Gastrocnemius medialis (tissue), 4 donors: ENCODE measurements around the gene XXYLT1.

Experiments used
- CTCF ChIP-seq, 5 experiments: fragments of 450-650 bp in 3 of 5; fragments of 200-600 bp in 2 of 5; sonication (generic) in 2 of 5; IDR thresholded peaks in 4 of 5; conservative IDR thresholded peaks in 1 of 5; 1 replicate in 4 of 5; 2 replicates in 1 of 5; pipeline ENCODE4 v1.5.1; 2016 to 2019; ENCODE audit warnings: antibody characterized with exemption in 5 of 5, mild to moderate bottlenecking in 3 of 5, moderate library complexity in 3 of 5
- POLR2A ChIP-seq, 2 donors: fragments of 450-650 bp; IDR thresholded peaks; one replicate each; pipeline ENCODE4 v1.6.1; 2017; ENCODE audit warnings: antibody characterized with exemption in 2 of 2, mild to moderate bottlenecking in 2 of 2, moderate library complexity in 2 of 2

- no peak for TF ChIP-seq CTCF (IDR thresholded peaks at IDR 0.05 in 4 of 5, conservative IDR thresholded peaks at IDR 0.05 in 1 of 5)
- TF ChIP-seq POLR2A (IDR thresholded peaks at IDR 0.05): no peak
Measured at GRCh38 chr3:195128255-195129071, 142.5 kb downstream of the XXYLT1 start.
